ENCODE measurements around the gene OSBPL10.

GRCh38 chr3:31772272-31772671 lies 208.8 kb downstream of the OSBPL10 start:
- TF ChIP-seq CTCF (IDR thresholded peaks at IDR 0.05) (no peak), POLR2A (IDR thresholded peaks at IDR 0.05) (no peak), POLR2AphosphoS5 (IDR thresholded peaks at IDR 0.05) (no peak)

Measured in stomach (tissue), 4 donors.